HFFc6 (cell line): Measurements from ENCODE around the gene CANX. TPM values are rescaled to one million over a fixed set of nuclear protein-coding genes. Genes with fewer than 3 reads are reported as not detected.

Source experiments
- DNase-seq: peaks from one replicate; pipeline ENCODE4 v3.0.0-alpha.2; 2018
- H3K27ac Mint-ChIP-seq: 2 replicates; pipeline ENCODE4 v1.8.0; 2020; ENCODE audit warnings: mild to moderate bottlenecking, mixed read lengths
- H3K27me3 Mint-ChIP-seq: 2 replicates; pipeline ENCODE4 v1.8.0; 2021; ENCODE audit warnings: mild to moderate bottlenecking, moderate library complexity, mixed read lengths; ENCODE audit not compliant: insufficient read depth
- H3K36me3 Mint-ChIP-seq: 2 replicates; pipeline ENCODE4 v1.8.0; 2021; ENCODE audit warnings: low read depth, mixed read lengths
- H3K4me1 Mint-ChIP-seq: 2 replicates; pipeline ENCODE4 v1.8.0; 2020; ENCODE audit warnings: low read depth, mixed read lengths
- H3K4me3 Mint-ChIP-seq: 2 replicates; pipeline ENCODE4 v1.8.0; 2020; ENCODE audit warnings: mild to moderate bottlenecking, moderate library complexity, mixed read lengths
- H3K9me3 Mint-ChIP-seq: 2 replicates; pipeline ENCODE4 v1.8.0; 2020; ENCODE audit warnings: mild to moderate bottlenecking, mixed read lengths
- total RNA-seq, 6 experiments: library from RNA; stranded (reverse); fragmentation: NEBNext Ultra II Directional; extraction: Animal tissue kit (Norgen Biotek cat#: 25700); gene quantifications; 2 replicates in 1 of 6; 3 replicates in 5 of 6; pipeline ENCODE4 v1.2.3, GENCODE V29; 2021
- TF ChIP-seq, protein P1 (sequence below): fragments of 200-600 bp; sonication (generic); IDR thresholded peaks from 2 replicates; pipeline ENCODE4 v1.5.0; 2021; ENCODE audit warnings: antibody characterized with exemption, mild to moderate bottlenecking

The CANX gene
- total RNA-seq, 6 experiments from 2014 or later = 698 to 777 (median 770) TPM

- Mint-ChIP-seq H3K4me3 (no peak overlapping the region), H3K27me3 (no peaks in the 10 kb centered on the region; the same call in 1 of the 2 replicates), H3K9me3 (no peaks in the 10 kb centered on the region), H3K36me3 (peaks cover 3% of the 10 kb centered on the region), H3K27ac (no peak overlapping the region), H3K4me1 (no peaks in the 10 kb centered on the region)
- no peak for DNase-seq
- TF ChIP-seq, protein P1, sequence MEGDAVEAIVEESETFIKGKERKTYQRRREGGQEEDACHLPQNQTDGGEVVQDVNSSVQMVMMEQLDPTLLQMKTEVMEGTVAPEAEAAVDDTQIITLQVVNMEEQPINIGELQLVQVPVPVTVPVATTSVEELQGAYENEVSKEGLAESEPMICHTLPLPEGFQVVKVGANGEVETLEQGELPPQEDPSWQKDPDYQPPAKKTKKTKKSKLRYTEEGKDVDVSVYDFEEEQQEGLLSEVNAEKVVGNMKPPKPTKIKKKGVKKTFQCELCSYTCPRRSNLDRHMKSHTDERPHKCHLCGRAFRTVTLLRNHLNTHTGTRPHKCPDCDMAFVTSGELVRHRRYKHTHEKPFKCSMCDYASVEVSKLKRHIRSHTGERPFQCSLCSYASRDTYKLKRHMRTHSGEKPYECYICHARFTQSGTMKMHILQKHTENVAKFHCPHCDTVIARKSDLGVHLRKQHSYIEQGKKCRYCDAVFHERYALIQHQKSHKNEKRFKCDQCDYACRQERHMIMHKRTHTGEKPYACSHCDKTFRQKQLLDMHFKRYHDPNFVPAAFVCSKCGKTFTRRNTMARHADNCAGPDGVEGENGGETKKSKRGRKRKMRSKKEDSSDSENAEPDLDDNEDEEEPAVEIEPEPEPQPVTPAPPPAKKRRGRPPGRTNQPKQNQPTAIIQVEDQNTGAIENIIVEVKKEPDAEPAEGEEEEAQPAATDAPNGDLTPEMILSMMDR = no peak
These were observed 49.0 kb downstream of the CANX start for GRCh38 chr5:179747811-179748210.

GRCh38 chr5:179749857-179750508, 51.2 kb downstream of the CANX start:
- H3K4me3 Mint-ChIP-seq = no peak overlapping the region
- peaks cover 3% of the 10 kb centered on the region for H3K36me3 Mint-ChIP-seq

GRCh38 chr5:179753971-179754370, 55.2 kb downstream of the CANX start:
- Mint-ChIP-seq H3K9me3 (no peaks in the 10 kb centered on the region), H3K36me3 (no peaks in the 10 kb centered on the region), H3K4me1 (peaks cover 13% of the 10 kb centered on the region), H3K4me3 (no peak overlapping the region), H3K27me3 (peaks cover 2% of the 10 kb centered on the region; the same call in 1 of the 2 replicates), H3K27ac (no peak overlapping the region)
- no peak for DNase-seq
- TF ChIP-seq, protein P1 = no peak

More at GRCh38 chr5:179749857-179750508, 51.2 kb downstream of the CANX start:
- TF ChIP-seq, protein P1 = no peak
- Mint-ChIP-seq H3K27ac (no peak overlapping the region), H3K27me3 (peaks cover 2% of the 10 kb centered on the region; the same call in 1 of the 2 replicates), H3K4me1 (peaks cover 5% of the 10 kb centered on the region), H3K9me3 (no peaks in the 10 kb centered on the region)
- DNase-seq = no peak

DNA sequence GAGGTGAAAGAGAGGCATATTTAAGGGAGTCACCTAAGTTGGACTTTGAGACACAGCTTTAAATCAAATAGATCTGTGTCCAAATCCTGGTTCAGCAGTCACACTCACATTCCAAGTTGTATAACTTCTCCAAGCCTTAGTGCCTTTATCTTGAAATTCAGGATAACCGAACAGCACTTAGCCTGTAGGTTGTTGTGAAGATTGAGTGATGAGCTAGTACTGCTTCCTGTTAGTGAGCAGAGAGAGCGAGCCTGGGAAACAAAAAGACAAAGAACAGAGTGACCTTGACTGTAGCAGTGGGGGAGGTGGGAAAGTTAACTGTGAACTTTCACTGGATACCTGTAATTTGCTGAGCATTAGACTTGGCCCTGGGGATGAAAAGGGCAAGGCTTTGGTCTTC, 56.3 kb downstream of the CANX start:
- Mint-ChIP-seq H3K4me3 (no peak overlapping the region), H3K36me3 (no peaks in the 10 kb centered on the region), H3K27me3 (peaks cover 2% of the 10 kb centered on the region; the same call in 1 of the 2 replicates), H3K4me1 (peaks cover 24% of the 10 kb centered on the region), H3K27ac (no peak overlapping the region), H3K9me3 (no peaks in the 10 kb centered on the region)
- DNase-seq = no peak
- TF ChIP-seq, protein P1 = no peak

DNA sequence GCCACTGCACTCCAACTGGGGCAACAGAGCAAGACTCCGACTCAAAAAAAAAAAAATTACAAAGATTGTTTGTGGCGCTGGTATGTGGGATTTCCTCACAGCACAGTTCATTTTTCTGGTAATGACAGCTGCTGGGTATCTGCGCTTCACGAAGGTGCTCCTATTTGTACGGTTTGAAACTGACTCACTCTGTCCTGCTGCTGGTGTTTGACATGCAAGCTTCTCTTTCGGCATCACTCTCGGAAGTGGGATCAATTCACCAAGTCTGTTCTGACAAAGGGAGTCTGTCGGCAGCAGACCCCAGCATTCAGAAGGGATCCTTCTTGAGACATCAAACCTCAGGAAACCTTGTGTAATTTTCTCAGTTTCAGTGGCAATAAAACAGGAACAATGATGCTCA, 60.2 kb downstream of the CANX start:
- Mint-ChIP-seq H3K27me3 (peaks cover 2% of the 10 kb centered on the region; the same call in 1 of the 2 replicates), H3K27ac (no peak overlapping the region), H3K9me3 (no peaks in the 10 kb centered on the region), H3K4me3 (no peak overlapping the region), H3K36me3 (no peaks in the 10 kb centered on the region), H3K4me1 (peaks cover 58% of the 10 kb centered on the region)
- DNase-seq = no peak
- TF ChIP-seq, protein P1 = no peak
